Cardiac muscle cell (in vitro differentiated cells and primary cell): Measurements from ENCODE around the gene SUMO1. TPM values are rescaled to one million over a fixed set of nuclear protein-coding genes. Genes with fewer than 3 reads are reported as not detected.
"Not testable (repeated sequence)": the region's sequence is repeated elsewhere in the genome, so short reads cannot be mapped to it uniquely, and the experiment has no call there.

ENCODE experiments used
- DNase-seq, 2 donors: peaks; one replicate each; pipeline versions ENCODE4 v3.0.0 to v3.0.0-alpha.2; 2010 to 2017; ENCODE audit warnings: low read depth in 1 of 2, low spot score in 1 of 2
- H3K27ac ChIP-seq: fragments of 200-600 bp; sonication (generic); 2 replicates; pipeline ENCODE4 v1.5.1; 2016
- H3K27me3 ChIP-seq: fragments of 200-600 bp; sonication (generic); 2 replicates; pipeline ENCODE4 v1.6.0; 2016; ENCODE audit warnings: control low read depth
- H3K36me3 ChIP-seq: fragments of 200-600 bp; sonication (generic); 2 replicates; pipeline ENCODE4 v1.5.1; 2016; ENCODE audit warnings: control low read depth
- H3K4me1 ChIP-seq: fragments of 200-600 bp; sonication (generic); 2 replicates; pipeline ENCODE4 v1.8.1; 2017; ENCODE audit warnings: low read depth, mild to moderate bottlenecking, mixed run types
- H3K4me3 ChIP-seq: fragments of 200-600 bp; sonication (generic); 2 replicates; pipeline ENCODE4 v1.5.1; 2016; ENCODE audit warnings: mild to moderate bottlenecking
- H3K9me3 ChIP-seq: fragments of 200-600 bp; sonication (generic); 2 replicates; pipeline ENCODE4 v1.5.1; 2017; ENCODE audit warnings: low read depth, mild to moderate bottlenecking, control low read depth
- polyA plus RNA-seq: library from polyadenylated mRNA; unstranded; fragments of >200 nt; fragmentation: Nextera tagmentation; extraction: Ambion mirVana; gene quantifications from 2 replicates; pipeline ENCODE4 v1.2.1, GENCODE V29; 2016
- total RNA-seq: library from RNA; depleted of rRNA; stranded (reverse); fragments of >200 nt; gene quantifications from 2 replicates; pipeline ENCODE4 v1.2.3, GENCODE V29; 2016
- TF ChIP-seq, protein P1 (sequence below): IDR thresholded peaks from 2 replicates; pipeline ENCODE4 v1.5.1; 2012; ENCODE audit warnings: low read depth, mild to moderate bottlenecking, low read length

Gene SUMO1
- total and polyA plus RNA-seq, 2 experiments from 2014 or later, result 80.9 to 217 TPM

DNA sequence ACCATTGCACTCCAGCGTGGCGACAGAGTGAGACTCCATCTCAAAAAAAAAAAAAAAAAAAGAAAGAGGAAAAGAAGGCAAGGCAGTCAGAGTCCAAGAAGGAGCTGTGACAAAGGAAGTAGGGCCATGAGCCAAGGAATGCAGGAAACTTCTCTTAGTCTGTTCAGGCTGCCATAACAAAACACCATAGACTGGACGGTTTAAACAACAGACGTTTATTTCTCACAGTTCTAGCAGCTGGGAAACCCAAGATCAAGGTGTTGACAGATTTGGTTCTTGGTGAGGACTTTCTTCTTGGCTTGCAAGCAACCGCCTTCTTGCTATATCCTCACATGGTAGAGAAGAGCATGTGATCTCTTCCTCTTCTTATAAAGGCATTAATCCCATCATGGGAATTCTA is 13.1 kb upstream of the SUMO1 start:
- H3K27ac ChIP-seq, result no peak overlapping the region
- TF ChIP-seq, protein P1, sequence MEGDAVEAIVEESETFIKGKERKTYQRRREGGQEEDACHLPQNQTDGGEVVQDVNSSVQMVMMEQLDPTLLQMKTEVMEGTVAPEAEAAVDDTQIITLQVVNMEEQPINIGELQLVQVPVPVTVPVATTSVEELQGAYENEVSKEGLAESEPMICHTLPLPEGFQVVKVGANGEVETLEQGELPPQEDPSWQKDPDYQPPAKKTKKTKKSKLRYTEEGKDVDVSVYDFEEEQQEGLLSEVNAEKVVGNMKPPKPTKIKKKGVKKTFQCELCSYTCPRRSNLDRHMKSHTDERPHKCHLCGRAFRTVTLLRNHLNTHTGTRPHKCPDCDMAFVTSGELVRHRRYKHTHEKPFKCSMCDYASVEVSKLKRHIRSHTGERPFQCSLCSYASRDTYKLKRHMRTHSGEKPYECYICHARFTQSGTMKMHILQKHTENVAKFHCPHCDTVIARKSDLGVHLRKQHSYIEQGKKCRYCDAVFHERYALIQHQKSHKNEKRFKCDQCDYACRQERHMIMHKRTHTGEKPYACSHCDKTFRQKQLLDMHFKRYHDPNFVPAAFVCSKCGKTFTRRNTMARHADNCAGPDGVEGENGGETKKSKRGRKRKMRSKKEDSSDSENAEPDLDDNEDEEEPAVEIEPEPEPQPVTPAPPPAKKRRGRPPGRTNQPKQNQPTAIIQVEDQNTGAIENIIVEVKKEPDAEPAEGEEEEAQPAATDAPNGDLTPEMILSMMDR, result no peak
- no peak overlapping the region for H3K4me3 ChIP-seq
- no peaks in the 10 kb centered on the region for H3K27me3 ChIP-seq
- H3K36me3 ChIP-seq, result no peaks in the 10 kb centered on the region
- H3K9me3 ChIP-seq, result no peaks in the 10 kb centered on the region
- H3K4me1 ChIP-seq, result no peaks in the 10 kb centered on the region
- DNase-seq, result peak in 1 of 2 donors; percentile 77

DNA sequence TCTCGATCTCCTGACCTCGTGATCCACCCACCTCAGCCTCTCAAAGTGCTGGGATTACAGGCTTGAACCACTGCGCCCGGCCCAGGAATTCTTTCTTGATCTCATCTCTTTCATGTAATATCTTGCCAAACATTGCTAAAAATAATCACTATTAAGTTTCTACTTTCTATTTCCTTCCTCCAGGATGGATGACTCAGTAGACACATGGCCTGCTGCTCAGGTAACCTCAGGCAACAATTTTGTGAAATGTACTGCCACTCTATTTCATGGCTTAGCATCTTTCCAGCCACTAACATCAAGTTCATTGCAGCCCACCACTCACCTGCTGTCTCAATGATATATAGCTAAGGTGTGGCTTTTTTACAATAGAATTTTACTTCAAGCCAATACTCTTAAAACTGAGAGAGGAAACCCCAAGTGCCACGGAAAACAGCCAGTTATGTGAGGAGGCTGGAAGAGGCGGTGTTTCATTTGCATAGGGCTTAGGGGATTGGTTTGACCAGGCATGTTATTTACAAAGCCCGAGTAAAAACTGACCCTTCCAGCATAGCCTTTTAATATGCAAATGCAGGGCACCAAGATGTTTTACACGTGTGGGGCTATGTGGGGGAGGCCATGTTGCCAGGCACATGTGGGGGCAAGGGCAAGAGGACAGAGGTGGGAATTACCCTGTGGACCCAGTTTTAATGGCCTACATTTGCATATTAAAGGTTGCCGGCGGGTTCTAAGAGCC is 11.3 kb upstream of the SUMO1 start:
- H3K27ac ChIP-seq, result no peak overlapping the region
- no peaks in the 10 kb centered on the region for H3K9me3 ChIP-seq
- no peak for DNase-seq
- H3K27me3 ChIP-seq, result no peaks in the 10 kb centered on the region
- TF ChIP-seq, protein P1, result no peak
- H3K4me3 ChIP-seq, result no peak overlapping the region
- H3K4me1 ChIP-seq, result no peaks in the 10 kb centered on the region
- H3K36me3 ChIP-seq, result no peaks in the 10 kb centered on the region

DNA sequence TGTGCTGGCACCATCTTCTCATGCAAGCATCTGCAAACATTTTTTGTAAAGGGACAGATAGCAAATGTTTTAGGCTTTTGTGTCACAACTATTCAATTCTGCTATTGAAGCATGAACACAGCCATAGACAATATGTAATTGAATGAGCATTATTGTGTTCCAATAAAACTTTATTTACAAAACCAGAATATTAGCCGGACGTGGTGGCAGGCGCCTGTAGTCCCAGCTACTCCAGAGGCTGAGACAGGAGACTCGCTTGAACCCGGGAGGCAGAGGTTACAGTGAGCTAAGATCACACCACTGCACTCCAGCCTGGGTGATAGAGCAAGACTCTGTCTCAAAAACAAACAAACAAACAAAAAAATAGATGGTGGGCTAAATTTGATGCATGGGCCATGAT is 9.3 kb upstream of the SUMO1 start:
- not testable (repeated sequence) for H3K36me3 ChIP-seq, DNase-seq, H3K27me3 ChIP-seq, H3K4me3 ChIP-seq, H3K9me3 ChIP-seq, H3K27ac ChIP-seq, H3K4me1 ChIP-seq

DNA sequence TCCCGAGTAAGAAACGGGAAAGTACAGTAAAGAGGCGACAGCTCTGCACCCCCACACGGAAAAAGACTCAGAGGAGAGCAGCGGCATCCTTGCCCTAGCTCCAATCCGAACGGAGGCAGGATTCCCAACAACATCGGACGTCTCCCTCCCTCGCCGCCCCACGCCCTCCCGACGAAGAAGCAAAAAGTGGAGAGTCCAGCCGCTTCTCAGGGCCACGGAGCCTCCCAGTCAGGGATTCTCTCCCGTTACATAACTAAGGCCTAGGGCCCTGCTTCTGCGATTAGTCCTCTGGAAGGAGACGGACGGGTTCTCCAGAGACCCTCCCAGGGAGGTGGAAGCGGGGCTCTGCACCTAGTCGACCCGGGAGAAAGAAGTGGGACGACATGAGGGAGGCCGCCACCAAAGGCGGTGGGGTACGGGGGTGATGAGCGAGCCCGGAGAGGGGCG is 587 bp downstream of the SUMO1 start:
- TF ChIP-seq, protein P1, result no peak
- Histone ChIP-seq H3K4me3 (peak overlapping the region; percentile 98), H3K9me3 (no peaks in the 10 kb centered on the region), H3K27me3 (no peaks in the 10 kb centered on the region), H3K36me3 (no peaks in the 10 kb centered on the region), H3K27ac (peak overlapping the region; percentile 93), H3K4me1 (peaks cover 5% of the 10 kb centered on the region)
- peak; percentile 57 to 62 for DNase-seq

DNA sequence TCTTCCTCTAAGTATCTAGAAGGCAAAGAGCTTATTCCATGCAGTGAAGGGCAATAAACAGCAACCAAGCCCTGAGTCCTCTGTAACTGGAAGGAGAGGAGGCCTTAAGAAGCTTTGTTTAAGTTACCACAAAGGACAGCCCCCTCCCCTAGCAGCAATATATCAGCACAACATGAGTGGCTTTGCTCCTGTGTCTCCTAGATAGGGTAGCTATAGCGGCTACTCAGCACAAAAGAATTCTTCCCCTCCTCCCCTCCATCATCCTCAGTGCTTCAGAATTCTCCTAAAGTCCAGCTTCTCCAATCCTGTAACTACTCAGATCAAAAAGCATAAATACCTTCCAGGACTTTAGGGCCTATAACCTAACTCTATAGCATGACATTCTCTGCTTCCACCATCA is 16.5 kb downstream of the SUMO1 start:
- H3K36me3 ChIP-seq, result peaks cover 6% of the 10 kb centered on the region
- no peaks in the 10 kb centered on the region for H3K27me3 ChIP-seq
- TF ChIP-seq, protein P1, result no peak
- peak; percentile 17 to 43 for DNase-seq
- H3K9me3 ChIP-seq, result no peaks in the 10 kb centered on the region
- H3K4me1 ChIP-seq, result peaks cover 10% of the 10 kb centered on the region
- no peak overlapping the region for H3K4me3 ChIP-seq
- peak overlapping the region; percentile 70 for H3K27ac ChIP-seq

DNA sequence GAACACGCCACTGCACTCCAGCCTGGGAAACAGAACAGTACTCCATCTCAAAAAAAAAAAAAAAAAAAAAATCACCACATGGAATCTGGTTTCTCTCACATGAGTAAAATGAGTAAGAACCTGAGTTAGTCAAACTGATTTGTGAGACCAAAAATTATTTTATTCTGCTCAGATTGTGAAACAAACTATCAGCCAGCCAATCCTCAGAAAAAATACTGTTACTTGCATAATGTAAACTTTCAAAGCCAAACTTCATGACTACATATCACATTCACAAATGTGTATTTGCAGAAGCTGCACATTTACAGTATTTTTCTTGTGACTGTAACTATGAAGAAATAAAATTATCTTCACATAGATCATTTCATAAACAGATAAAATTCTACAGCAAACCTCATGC is 23.2 kb downstream of the SUMO1 start:
- DNase-seq, result peak in 1 of 2 donors; percentile 5
- H3K36me3 ChIP-seq, result peaks cover 29% of the 10 kb centered on the region
- H3K4me3 ChIP-seq, result no peak overlapping the region
- no peaks in the 10 kb centered on the region for H3K4me1 ChIP-seq
- TF ChIP-seq, protein P1, result no peak
- H3K27me3 ChIP-seq, result no peaks in the 10 kb centered on the region
- H3K9me3 ChIP-seq, result no peaks in the 10 kb centered on the region
- H3K27ac ChIP-seq, result no peak overlapping the region
